ENCODE results near the gene CPB2. TPM values are rescaled to one million over a fixed set of nuclear protein-coding genes. Genes with fewer than 3 reads are reported as not detected.

Gene CPB2, protein sequence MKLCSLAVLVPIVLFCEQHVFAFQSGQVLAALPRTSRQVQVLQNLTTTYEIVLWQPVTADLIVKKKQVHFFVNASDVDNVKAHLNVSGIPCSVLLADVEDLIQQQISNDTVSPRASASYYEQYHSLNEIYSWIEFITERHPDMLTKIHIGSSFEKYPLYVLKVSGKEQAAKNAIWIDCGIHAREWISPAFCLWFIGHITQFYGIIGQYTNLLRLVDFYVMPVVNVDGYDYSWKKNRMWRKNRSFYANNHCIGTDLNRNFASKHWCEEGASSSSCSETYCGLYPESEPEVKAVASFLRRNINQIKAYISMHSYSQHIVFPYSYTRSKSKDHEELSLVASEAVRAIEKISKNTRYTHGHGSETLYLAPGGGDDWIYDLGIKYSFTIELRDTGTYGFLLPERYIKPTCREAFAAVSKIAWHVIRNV
- not detected in 2 replicates for total RNA-seq (ENCODE audit: low replicate concordance)

DNA sequence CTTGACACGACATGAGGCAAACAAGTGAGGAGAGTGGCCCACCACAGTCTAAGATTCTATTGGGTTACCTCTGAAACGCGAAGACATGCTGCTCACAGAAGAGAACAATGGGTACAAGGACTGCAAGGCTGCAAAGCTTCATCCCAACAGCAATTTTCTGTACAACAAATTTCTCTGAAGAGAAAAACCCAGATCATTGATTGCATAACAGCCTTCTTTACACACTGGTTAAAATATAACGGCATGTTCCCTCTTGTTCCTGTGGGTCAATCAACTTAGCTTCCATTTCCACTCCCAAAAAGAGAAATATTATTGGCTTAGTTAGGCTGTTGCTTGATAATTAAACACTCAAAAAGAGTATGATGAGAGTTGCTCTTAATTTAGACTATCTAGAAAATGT lies at the start of gene CPB2:
Gene CPB2 (minus strand): TSS at position 166 of the 400 bp plus-strand sequence. CDS start 24 bp downstream, at position 142.

GRCh38 chr13:46052319-46053161 lies 52.3 kb downstream of the CPB2 start, which contains the start of gene ZC3H13:
TSS of gene ZC3H13 (minus strand) at chr13:46052746. CDS start at chr13:46045507, 7,239 bp downstream.

Other genes with a start within 250 kb of the CPB2 start
- gene ZC3H13, start 52.3 kb downstream of the CPB2 start, total RNA-seq (ENCODE audit: low replicate concordance) = 10.2 and 11.3 TPM in 2 replicates
- 1.2 TPM in 1 of 2 replicates, not detected in the other for gene LCP1, start 77.1 kb upstream of the CPB2 start, total RNA-seq (ENCODE audit: low replicate concordance)
- under 0.01 TPM in 1 of 2 replicates, not detected in the other for gene LRRC63, start 106.9 kb upstream of the CPB2 start, total RNA-seq (ENCODE audit: low replicate concordance)

All from smooth muscle cell of the coronary artery (primary cell).